Measurements from ENCODE around the gene C13orf46.

Gene C13orf46

DNA sequence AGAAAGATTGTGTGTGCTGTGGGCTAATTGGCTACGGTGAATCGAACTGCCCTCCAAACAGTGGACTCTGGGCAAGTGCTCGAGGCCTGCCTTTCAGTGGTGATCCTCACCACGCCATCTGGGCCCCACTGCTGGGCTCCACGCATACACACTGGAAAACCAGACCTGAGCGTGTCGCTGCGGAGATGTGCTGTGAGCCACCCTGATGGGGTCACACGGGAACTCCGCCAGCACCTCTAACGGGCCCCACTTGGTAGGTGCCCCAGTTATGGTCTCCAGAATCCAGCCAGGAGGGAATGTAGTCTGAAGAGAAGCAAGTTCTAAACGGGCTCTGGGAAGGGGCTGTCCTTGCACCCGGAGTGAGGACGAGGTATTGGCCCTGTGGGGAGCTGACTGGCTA, 39.3 kb downstream of the C13orf46 start:
- no peak for DNase-seq
- in situ Hi-C loops (cut with HindIII; ENCODE audit: low pct_ligation_motif_present, low pct_unique_long_range_greater_than_20kb, low sequenced_read_pairs) = no loop called here

DNA sequence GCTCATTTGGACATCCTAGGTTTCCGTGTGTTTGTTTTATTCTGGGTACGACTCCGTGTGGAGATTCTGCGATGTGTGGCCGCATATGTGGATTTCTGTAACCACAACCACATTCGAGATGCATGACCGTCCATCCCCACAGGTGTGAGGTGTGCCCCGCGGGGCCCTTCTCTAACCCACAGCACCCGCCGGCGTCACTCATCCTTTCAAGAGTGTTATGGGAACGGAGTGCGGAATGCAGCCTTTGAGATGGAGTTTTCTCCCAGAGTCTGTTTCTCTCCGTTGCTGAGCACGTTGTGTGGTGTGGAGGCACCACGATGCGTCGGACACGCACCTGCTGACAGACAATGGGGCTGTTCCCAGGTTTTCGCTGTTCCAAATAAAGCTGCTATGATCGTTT, 40.0 kb downstream of the C13orf46 start:
- in situ Hi-C loops (cut with HindIII; ENCODE audit: low pct_ligation_motif_present, low pct_unique_long_range_greater_than_20kb, low sequenced_read_pairs) = no loop called here
- no peak for DNase-seq

DNA sequence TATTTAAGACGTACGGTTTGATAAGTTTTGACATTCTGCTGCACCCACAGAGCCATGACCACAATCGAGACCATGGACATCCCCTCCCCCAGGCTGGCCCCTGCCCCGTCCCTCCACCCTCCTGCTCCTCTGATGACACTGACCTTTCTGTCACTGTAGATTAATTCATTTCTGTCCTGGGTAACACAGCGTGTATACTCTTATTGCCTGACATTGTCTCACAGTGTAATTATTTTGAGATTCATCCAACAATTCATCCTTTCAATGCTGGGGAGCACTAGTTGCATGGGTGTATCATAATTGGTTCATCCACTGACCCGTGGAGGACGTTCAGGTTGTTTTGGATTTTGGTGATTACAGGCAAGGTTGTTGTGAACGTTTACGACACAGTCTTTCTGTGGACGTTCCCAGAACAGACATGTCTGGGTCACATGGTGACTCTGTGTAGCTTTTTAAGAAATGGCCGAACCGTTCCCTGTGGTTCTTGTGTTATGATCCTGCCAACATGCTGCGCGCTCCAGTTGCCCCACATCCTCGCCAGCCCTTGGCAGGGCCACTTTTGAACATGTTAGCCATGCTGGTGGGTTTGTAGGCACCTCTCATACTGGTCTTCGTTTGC, 41.9 kb downstream of the C13orf46 start:
- in situ Hi-C loops (cut with HindIII; ENCODE audit: low pct_ligation_motif_present, low pct_unique_long_range_greater_than_20kb, low sequenced_read_pairs) = no loop called here
- DNase-seq = no peak

DNA sequence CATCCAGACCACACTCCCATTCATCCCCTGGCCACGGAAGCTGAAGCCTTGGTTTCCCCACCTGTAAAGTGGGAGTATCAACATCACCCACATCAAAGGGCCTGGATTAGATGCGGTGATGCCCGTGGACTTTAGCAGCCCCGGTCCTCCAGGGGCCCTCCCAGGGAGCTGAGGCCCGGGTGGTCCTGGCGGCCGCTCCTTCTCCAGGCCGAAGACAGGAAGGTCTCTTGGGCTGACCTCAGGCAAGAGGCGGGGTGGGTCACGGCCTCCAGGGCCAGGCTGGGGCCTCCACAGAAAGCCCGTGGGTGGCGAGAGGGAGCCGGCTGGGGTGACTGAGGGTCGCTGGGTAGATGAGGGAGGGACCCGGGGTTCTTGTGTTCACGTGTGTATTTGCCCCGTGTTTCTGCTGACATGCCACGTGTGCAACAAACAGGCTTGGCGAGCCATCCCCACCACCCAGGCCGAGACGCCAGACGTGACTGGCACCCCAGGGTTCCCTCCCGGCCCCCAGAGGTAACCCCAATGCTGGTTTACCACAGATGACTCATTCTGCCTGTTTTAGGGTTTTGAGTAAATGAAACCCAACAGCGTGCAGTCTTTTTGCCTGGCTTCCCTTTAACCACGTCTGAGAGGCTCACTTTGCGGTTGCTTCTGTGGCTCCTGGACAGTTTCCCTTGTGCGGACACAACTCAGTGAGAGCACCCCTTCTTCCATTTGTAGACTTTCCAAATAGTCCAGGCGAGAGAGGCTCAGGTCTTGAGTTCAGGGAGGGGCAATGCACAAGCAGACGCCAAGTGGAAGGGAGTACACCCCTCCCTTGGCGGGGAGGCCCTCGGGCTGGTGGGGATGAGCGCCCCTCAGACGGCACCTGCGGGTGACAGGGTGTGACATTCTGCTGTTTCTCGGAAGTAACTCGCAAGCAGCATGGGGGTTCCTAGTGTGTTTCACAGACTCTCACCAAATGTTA, 42.9 kb downstream of the C13orf46 start:
- in situ Hi-C loops (cut with HindIII; ENCODE audit: low pct_ligation_motif_present, low pct_unique_long_range_greater_than_20kb, low sequenced_read_pairs) = no loop called here
- no peak for DNase-seq

DNA sequence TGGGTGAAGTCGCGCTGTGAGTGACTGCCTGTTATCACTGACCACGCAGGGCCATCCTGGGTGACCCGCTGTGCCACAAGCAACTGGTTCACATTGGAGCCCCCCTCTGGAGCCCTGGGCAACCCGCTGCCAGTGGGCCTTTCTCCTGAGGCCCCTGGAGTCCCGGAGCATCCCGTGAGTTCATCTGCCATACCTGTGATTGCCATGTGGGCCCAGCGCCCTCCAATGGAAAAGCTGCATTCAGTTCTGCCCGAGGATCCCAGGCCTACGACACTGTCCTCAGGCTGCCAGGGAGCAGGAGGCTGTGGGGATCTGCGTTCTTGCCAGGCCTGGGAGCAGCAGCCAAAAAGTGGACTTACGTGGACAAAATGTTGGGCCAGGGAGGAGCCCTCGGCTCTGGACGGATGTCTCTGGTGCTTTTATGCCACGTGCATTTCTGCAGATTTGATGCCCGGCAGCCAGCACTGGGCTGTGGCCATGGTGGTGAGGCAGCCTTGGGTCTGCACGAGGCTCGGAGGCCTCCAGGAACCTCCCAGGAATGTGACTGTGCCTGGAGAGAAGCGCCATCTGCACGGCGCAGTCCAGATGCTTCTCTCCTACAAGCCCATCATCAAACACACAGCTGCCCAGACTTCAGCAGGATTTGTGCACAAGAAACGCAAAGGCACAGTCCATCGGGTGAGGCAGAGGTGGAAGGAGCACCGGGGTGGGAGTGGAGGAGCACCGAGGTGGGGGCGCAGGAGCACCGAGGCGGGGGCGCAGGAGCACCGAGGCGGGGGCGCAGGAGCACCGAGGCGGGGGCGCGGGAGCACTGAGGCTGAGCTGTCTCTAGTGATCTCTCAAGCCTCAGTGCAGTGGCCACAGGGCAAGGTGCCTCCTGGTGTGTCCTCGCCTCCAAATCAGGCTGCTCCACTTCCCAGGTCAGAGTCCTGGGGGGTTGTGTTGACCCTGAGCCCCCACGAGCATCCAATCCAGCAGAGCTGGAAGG, 44.0 kb downstream of the C13orf46 start:
- no peak for DNase-seq
- in situ Hi-C loops (cut with HindIII; ENCODE audit: low pct_ligation_motif_present, low pct_unique_long_range_greater_than_20kb, low sequenced_read_pairs) = no loop called here

DNA sequence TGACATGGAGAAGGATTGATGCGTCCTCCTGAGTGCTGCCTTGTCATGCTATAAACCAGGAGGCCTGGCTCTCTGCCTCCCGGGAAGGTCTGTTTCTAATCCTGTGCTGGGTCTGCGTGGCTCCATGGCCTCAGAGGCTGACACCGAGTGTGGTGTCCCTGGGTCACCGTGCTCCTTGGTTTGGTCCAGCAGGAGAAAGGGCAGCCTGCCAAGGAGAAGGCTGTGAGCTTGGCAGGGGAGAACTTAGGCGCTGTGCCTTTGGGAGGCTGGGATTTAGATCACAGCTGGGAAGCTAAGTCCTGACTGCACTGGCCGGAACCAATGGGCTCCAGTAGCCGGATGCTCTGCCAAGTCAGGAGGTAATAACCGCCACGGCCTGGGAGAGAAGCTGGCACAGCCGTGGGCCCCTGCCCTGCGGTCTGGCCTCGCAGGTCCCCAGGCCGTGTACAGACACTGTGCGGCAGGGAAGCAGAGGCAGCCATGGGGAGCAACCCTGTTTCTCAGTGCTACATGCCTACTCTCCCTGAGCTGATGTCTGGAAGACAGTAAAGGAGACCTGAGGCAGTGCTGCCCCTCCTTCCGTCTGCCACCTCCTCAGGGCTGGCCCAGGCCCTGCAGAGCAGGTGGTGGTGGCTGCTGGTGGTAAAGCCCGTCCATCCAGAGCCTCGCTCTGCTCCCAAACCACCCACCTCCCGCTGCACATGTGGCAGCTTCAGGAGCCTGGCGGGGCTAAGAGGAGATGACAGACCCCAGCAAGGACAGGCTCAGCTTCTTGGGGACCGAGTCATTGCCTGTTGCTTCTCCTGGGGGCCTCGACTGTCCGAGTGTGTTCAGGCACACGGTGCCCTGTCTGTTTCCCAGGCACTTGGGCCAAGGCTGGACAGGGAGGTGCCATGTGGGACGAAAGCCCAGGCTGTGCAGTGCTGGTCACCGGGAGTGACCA, 44.9 kb downstream of the C13orf46 start:
- in situ Hi-C loops (cut with HindIII; ENCODE audit: low pct_ligation_motif_present, low pct_unique_long_range_greater_than_20kb, low sequenced_read_pairs) = no loop called here
- no peak for DNase-seq

DNA sequence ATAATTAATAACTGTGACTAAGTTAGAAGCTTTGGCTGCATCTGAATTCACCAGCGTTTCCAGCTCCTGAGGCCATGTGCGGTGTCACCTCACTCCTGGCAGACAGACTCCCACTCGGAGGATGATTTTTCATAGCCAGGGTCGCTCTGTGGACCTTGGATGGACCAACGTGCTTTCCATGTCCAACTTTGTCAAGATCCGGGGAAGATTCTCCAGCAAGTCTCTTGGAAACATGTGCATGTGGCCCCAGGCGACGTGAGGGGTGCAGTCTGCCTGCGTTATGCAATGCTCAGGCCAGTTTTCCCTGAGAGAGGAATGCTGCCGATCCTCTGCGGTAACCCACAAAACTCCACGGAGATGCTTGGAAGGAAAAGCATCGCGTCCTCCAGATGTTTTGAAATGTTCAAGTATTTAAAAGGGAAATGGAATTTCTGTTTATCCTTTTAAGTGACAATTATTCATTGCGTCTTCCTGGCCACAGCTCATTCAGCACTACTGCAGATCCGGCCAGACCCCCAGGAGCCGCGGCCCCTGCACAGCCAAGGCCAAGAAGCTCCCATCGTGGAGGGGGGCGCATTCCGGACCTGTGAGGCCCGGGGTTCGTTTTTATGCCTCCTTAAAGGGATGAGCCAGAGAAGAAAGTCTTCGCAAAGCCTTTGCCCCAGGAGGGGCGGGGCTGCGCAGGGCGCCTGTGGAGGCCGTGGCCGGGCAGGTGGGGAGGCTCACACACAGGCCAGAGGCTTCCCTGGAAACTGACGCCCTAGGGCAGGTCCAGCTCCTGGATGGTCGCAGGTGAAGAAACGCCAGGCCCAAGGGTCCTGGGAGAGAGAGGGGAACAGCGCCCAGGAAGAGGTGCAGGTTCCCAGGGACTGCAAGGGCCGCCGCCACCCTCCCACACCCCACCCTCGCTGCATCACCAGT, 46.0 kb downstream of the C13orf46 start:
- DNase-seq = no peak
- in situ Hi-C loops (cut with HindIII; ENCODE audit: low pct_ligation_motif_present, low pct_unique_long_range_greater_than_20kb, low sequenced_read_pairs) = no loop called here

DNA sequence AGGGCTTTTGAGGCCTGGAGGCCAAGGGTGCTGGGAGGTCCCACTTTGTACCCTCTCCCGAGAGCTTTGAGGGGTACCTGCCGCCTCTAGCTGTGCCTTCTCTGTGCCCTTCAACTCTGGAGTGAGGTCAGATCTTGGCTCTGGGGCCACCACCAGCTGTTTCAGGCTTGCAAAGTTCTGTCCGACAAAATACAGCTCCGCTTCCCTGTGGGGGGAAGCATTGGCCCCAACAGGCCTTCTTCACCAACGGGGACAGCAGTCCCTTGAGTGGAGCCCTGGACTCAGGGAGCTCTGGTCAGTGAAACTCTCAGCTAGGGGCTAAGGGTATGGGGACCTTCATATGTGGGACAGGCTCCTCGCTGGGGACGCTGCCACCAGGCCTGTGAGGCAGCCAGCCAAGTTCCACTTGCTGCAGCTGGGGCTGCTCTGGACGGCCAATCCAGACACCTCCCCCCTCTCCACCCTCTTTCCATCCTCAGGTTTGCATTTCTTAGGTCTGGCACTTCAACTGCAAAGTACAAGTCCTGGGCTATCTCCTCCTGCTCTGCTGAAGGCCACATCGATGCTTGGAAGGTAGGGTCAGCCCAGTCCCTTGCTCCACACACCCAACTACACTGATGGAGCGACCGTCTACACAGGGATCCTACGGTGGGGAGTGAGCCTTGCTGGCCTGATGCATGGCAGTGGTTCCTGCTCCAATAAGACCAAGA, 46.8 kb downstream of the C13orf46 start:
- in situ Hi-C loops (cut with HindIII; ENCODE audit: low pct_ligation_motif_present, low pct_unique_long_range_greater_than_20kb, low sequenced_read_pairs) = no loop called here
- no peak for DNase-seq

DNA sequence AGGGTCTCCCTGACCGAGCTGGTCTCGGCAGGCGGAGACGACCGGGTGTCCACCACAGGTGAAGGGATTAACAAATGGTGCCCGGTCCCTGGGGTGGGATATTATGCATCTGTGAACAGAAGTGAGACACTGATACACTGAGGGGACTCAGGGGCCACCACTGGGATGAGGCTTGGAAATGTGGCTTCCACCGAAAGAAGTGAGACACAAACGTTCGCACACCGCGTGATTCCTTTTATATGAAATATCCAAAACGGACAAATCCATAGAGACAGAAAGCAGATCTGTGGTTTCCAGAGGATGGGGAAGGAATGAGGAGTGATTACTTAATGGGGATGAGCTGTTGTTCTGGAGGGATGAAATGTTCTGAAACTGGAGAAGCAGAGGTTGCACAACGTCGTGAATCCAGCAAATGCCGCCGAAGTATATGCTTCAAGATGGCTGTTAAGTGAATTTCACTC, 47.5 kb downstream of the C13orf46 start:
- in situ Hi-C loops (cut with HindIII; ENCODE audit: low pct_ligation_motif_present, low pct_unique_long_range_greater_than_20kb, low sequenced_read_pairs) = no loop called here
- no peak for DNase-seq

DNA sequence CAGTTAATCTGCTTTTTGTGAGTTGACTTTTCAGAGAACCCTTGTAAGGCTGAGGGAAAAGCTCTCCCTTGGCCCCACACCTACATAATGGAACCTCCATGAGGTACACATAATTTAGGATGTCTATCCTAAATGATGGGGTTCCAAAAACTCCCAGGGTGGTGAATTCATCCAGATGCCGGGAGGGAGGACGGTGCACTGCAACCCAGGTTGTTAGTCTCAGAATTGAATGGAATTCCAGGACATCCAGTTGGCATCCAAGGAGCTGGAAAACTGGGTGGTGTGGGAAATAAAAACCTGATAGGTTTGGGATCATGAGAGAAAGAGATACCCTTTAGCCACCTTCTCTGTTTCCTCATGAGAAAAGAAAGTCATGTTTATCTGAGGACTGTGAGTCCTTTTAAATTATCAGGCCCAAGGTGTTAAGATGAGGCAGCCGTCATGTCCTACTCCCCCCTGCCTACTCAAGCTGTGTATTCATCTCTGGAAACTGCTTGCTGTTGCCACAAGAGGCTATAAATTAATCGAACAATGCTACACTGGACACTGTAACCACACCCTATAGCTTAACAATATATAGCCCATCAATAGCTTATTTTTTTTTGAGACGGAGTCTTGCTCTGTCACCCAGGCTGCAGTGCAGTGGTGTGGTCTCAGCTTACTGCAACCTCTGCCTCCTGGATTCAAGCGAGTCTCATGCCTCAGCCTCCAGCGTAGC, 49.5 kb downstream of the C13orf46 start:
- in situ Hi-C loops (cut with HindIII; ENCODE audit: low pct_ligation_motif_present, low pct_unique_long_range_greater_than_20kb, low sequenced_read_pairs) = no loop called here
- DNase-seq = no peak

DNA sequence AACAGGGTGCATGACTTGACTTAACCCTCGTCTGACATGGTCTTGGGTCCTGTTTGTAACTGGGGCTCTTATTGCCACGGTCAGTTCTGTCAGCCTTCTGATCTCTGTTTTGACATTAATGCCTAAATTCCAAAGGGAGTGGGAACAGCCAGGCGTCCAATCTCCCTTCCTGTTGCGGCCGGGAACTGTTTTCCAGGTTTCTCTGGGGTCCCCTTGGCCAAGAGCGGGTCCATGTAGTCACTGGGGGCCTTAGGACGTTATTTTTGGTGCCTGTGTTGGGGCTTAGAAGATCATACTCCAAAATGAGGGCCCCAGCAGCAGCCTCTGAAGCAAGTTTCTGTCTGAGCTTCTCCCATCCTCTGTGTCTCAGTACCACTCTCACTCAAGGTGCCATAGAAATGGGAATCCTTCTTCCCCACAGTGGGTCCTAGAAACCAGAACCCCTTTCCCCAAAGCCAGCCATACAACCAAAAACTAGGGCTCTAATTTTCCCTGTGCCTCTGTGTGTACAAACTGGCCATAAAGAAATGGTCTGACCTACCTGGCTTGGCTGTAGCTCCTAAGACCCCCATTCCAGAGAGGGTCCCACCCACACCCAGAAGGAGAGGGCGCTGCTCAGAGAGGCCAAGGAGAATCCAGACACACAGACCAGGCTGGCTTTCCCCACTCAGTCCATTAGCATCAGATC, 50.4 kb downstream of the C13orf46 start:
- in situ Hi-C loops (cut with HindIII; ENCODE audit: low pct_ligation_motif_present, low pct_unique_long_range_greater_than_20kb, low sequenced_read_pairs) = no loop called here
- DNase-seq = no peak

DNA sequence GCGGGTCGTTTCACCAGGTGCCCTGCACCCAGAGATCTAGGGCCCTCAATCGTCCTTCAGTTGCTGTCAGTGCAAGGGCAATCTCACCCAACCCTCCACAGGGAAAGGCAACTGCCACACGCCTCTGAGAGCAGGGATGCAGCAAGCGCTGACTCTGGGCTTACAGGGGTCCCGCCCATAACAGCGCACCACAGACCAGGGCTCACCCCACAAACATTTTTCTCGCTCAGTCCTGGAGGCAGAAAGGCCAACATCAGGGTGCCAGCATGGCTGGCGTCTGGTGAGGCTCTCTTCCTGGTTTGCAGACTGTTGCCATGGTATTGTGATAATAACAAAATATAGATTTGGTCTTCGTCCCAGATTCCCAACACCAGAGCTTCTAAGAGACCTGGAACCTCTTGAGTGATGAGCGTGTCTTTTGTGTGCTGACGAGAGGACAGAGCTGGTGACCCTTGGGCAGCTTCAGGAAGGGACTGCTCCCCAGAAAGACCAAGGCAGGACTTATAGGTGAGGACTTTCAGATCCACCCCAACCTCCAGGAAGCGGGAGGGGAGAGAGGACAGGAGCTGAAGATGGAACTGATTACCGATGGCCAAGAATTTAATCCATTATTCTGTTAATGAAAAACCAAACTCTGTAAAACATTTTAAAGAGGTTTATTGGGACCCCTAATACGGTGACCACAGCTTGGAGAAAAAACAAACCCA, 51.3 kb downstream of the C13orf46 start:
- in situ Hi-C loops (cut with HindIII; ENCODE audit: low pct_ligation_motif_present, low pct_unique_long_range_greater_than_20kb, low sequenced_read_pairs) = no loop called here
- DNase-seq = no peak

DNA sequence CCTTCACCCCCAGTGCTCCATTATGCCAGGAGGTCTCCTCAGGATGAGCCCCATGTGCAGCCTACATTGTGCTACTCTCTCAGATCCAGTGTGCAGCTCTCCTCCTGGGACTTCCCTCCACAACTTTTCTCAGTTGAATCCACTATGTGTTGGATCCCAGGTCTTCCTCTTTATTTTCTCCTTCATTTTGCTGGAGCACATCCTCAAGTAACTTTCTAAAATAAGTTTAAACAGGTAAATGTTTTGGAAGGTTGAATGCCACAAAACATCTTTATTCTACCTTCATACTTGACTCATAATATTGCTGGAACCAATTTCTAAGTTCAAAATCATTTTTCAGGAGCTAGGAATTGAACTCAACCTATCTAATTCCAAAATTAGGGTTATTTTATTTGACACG, 52.1 kb downstream of the C13orf46 start:
- no peak for DNase-seq
- in situ Hi-C loops (cut with HindIII; ENCODE audit: low pct_ligation_motif_present, low pct_unique_long_range_greater_than_20kb, low sequenced_read_pairs) = no loop called here

DNA sequence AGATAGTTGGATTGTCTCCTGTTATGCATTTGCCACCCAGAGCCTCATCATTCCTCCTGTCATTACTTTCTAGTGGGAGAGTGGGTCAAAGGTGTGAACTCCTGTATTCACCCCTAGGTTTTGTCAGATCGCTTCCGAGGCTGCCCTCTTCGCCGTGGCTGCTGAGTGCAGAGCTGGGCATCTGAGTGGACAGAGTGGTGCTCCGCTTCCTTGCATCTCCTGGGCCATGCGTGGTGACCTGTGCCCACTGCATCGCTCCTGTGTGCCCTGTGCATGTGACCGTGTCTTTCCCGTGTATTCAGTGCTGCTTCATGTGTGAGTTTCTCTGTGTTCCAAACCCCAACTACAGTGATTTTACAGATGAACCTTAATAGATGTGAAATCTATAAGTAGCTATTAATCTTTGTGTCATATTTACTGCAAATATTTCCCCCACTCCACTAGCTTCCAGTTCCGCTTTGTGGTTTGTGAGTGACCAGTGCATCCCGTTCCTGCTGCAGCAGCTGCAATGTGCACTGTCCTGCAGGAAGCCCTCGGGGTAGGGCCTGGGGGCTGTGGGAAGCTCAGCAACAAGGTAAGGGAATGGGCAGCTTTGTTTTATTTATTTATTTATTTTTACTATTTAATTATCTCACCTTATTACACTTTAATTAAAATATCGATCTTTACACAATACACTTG, 53.1 kb downstream of the C13orf46 start:
- no peak for DNase-seq
- in situ Hi-C loops (cut with HindIII; ENCODE audit: low pct_ligation_motif_present, low pct_unique_long_range_greater_than_20kb, low sequenced_read_pairs) = no loop called here
